ENCODE results near the gene ISM2.

GRCh38 chr14:77482422-77482821, 16.2 kb downstream of the ISM2 start:
- TF ChIP-seq, protein P1, sequence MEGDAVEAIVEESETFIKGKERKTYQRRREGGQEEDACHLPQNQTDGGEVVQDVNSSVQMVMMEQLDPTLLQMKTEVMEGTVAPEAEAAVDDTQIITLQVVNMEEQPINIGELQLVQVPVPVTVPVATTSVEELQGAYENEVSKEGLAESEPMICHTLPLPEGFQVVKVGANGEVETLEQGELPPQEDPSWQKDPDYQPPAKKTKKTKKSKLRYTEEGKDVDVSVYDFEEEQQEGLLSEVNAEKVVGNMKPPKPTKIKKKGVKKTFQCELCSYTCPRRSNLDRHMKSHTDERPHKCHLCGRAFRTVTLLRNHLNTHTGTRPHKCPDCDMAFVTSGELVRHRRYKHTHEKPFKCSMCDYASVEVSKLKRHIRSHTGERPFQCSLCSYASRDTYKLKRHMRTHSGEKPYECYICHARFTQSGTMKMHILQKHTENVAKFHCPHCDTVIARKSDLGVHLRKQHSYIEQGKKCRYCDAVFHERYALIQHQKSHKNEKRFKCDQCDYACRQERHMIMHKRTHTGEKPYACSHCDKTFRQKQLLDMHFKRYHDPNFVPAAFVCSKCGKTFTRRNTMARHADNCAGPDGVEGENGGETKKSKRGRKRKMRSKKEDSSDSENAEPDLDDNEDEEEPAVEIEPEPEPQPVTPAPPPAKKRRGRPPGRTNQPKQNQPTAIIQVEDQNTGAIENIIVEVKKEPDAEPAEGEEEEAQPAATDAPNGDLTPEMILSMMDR (IDR thresholded peaks at IDR 0.05) = no peak
- no peak for TF ChIP-seq ZFX (IDR thresholded peaks at IDR 0.05; ENCODE audit: borderline replicate concordance)

Measured in 22Rv1 (cell line).